Mucosa of gallbladder (tissue), 1 donor: ENCODE data around the gene TGOLN2. TPM values are rescaled to one million over a fixed set of nuclear protein-coding genes. Genes with fewer than 3 reads are reported as not detected.
"Not testable (repeated sequence)": the region's sequence is repeated elsewhere in the genome, so short reads cannot be mapped to it uniquely, and the experiment has no call there.

Experiments
- DNase-seq: peaks from one replicate; pipeline ENCODE4 v3.0.0-alpha.2; 2020; ENCODE audit warnings: low spot score
- total RNA-seq: library from RNA; stranded (reverse); gene quantifications from one replicate; pipeline ENCODE4 v1.2.1, GENCODE V29; 2021
- donor health status: DM: no; HTN: no; CAD: no.

The TGOLN2 gene
- total RNA-seq, 1 donor from 2014 or later, result 237 TPM

DNA sequence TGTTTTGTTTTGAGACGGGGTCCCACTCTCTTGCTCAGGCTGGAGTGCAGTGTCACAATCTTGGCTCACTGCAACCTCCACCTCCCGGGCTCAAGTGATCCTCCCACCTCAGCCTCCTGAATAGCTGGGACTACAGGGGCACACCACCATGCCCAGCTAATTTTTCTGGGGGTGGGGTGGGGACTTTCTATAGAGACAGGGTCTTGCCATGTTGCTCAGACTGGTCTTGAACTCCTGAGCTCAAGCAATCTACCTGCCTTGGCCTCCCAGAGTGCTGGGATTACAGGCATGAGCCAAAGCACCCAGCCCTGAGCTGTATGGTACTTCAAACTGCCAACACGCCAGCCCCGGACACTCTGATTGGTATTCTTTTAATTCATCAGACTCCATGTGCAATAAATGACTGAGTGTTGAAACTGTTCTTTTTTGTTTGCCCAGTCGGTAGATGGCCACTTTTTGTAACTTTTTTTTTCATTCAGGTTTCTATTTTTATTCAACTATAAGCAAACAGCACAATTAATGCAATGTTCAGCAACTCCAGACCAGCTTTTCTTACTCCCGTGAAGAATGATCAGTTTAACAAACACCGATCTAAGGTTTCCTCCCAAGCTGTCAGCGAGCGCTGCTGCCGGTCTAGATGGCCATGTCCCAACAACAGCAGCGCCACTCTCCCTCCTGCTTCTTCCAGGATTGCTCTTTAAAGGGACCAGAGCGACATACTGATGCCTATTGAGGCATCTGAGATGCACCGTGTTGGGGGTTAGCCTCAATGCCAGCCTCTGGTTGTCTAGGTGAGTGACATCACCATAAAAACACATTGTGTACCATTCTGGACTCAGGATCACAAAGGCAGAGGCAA, 12.5 kb upstream of the TGOLN2 start:
- no peak for DNase-seq

DNA sequence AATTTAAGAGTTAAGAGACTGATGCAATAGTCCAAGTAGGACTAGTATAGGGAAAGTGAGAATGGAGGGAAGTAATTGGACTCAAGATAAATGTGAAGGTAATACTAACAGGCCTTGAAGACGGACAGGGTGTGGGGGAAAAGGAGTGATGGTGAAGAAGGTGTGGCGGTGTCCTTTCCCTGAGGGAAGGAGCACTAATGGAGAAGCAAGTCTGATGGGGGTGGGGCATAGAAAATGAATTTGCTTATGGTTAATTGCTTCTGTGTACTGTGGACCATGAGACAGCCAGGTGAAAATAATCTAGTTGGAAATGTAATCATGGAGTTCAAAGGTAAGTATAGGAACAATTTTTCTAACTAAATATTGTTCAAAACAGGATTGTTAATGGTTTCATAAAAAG, 7.1 kb upstream of the TGOLN2 start:
- DNase-seq, result no peak

DNA sequence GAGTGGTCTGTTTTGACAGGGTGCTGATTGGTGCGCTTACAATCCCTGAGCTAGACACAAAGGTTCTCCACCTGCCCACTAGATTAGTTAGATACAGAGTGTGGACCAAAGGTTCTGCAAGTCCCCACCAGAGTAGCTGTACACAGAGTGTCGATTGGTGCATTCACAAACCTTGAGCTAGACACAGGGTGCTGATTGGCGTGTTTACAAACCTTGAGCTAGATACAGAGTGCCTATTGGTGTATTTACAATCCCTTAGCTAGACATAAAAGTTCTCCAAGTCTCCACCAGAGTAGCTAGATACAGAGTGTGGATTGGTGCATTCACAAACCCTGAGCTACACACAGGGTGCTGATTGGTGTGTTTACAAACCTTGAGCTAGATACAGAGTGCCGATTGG, 6.1 kb upstream of the TGOLN2 start:
- not testable (repeated sequence) for DNase-seq

DNA sequence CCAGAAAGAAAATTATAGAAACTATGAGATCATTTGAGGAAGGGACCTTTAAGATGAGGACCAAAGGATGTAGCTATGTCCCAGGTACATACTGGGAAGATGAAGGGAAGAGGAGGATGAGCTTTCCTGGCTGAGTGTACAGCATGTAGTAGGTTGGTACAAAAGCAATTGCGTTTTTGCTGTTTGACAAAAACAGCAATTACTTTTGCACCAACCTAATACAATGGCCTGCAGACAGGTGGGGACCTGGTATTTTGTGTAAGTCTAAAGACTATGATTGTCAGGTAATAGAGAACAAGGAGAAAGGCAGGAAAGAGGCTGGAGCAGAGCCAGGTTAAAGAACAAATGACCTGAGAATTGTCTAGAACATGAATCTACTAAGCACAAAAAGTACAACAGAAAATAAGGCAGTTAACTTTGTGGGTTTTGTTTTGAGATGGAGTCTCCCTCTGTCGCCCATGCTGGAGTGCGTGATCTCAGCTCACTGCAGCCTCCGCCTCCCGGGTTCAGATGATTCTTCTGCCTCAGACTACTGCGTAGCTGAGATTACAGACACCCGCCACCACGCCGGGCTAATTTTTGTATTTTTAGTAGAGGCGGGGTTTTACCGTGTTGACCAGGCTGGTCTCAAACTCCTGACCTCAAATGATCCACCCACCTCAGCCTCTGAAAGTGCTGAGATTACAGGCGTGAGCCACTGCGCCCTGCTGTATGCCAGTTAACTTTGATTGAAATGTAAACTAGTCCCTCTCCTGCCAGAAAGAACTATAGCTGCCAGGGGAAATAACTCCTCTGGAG, 3.2 kb upstream of the TGOLN2 start:
- DNase-seq, result no peak

DNA sequence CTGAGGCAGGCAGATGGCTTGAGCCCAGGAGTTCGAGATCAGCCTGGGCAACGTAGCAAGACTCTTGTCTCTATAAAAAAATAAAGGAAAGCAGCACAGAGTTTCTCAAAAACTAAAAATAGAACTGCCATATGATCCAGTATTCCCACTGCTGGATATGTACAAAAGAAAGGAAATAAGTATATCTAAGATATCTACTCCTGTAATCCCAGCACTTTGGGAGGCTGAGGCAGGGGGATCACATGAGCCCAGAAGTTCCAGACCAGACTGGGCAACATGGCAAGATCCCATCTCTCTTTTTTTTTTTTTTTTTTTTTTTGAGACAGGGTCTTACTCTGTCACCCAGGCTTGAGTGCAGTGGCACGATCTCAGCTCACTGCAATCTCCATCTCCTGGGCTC, 1.9 kb upstream of the TGOLN2 start:
- not testable (repeated sequence) for DNase-seq

DNA sequence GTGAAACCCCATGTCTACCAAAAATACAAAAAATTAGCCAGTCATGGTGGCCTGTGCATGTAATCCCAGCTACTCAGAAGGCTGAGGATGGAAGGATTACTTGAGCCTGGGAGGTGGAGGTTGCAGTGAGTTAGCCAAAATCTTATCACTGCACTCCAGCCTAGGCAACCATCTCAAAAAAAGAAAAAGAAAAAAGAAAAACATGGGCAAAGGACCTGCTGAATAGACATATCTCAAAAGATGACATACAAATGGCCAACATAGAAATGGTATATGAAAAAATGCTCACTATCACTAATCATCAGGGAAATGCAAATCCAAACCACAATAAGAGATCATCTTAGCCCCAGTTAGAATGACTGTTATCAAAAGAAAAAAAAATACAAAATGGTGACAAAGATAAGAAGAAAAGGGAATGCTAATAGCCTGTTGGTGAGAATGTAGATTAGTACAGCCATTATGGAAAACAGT, 1.4 kb upstream of the TGOLN2 start:
- no peak for DNase-seq

DNA sequence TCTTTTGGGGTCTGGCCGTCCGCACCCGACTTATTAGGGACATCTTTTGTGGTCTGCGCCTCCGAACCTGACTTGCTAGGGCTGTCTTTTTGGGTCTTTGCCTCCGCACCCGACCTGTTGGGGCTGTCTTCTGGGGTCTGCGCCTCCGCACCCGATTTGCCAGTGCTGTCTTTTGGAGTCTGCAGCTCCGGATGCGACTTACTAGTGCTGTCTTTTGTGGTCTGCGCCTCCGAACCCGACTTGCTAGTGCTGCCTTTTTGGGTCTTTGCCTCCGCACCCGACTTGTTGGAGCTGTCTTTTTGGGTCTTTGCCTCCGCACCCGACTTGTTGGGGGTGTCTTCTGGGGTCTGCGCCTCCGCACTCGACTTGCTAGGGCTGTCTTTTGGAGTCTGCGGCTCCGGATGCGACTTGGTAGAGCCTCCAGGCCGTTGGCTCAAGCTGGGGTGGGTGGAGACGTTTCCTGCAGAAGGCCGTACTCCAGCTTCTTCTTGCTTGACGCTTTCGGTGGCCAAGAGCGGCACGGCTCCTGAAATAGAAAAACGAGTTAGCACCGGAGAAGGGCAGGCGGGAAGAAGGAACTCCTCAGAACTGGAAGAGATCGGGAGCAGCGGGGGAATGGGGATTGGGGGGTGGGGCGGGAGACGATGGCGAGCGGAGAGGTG, 498 bp downstream of the TGOLN2 start:
- DNase-seq, result peak; percentile 45

DNA sequence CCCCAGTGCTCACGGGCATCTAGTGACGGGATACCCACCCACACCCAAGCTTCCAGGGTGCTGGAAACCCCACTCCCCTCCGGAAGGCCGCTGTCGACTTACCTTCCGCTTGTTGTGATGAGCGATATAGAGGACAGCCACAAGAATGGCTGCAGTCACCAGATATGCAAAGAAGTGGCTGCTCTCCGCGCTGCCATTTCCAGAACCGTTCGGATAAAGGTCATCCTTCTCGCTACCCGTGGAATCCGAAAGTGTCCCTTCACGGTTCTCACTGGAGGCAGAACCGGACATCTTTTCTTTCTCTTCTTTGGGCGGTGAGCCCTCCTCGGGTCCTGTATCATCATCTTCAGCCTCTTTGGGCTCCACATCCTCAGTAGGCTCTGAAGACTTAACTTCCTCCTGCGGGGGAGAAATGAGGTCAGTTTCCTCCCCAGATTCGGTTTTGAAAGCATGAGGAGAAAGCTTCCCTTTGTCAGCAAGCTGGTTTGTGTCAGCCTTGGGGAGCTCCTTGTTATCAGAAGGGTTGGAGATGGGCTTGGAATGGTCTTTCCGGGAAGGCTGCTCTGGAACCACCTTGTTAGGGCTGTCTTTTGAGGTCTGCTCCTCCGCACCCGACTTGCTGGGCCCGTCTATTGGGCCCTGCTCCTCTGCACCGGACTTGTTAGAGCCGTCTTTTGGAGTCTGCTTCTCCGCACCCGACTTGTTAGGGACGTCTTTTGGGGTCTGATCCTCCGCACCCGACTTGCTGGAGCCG, 1.2 kb downstream of the TGOLN2 start:
- DNase-seq, result no peak

DNA sequence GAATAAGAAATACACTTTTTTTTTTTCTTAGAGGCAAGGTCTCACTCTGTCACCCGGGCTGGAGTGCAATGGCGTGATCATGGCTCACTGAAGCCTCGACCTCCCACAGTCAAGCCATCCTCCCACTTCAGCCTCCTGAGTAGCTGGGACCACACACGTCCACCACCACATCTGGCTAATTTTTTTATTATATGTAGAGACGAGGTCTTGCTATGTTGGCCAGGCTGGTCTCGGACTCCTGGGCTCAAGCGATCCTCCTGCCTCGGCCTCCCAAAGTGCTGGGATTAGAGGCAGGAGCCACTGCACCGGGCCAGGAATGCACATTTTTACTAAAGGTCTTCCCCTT, 2.4 kb downstream of the TGOLN2 start:
- DNase-seq, result no peak

DNA sequence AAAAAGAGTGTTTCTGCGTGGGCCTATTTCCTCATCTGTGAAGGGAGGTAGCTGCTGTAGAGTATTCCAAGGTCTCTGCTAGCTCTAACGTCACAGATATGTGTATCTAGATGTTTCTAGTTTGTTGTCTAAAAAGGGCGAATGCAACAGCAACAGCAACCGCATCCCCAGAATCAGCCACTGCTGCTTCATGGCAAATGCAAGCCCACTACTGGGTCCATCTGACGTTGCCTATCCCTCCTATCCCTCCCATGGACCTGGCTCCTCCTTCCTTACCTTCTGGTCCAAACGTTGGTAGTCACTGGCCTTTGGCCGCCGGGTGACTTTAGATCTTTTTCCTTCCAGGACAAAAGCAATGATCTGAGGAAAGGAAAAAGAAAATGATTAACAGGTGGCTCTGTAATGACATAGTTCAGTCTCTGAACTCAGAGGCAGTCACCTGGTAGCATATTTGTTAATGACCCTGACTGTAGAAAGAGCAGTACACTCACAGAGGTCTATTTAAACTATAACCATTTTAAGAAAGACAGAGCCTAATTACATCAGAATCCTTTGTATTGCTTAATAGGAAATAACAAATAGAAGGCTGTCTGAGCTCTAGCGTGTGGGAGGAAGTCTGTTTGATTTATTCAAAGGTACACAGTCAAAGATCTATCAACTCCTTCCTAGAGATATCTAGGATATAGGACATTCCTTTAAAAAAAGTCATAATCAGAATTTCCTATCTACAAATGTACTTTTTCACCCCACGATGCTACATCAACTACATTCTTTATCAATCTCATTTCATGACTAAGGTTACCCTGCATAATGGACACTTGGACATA, 2.9 kb downstream of the TGOLN2 start:
- DNase-seq, result peak; percentile 68

DNA sequence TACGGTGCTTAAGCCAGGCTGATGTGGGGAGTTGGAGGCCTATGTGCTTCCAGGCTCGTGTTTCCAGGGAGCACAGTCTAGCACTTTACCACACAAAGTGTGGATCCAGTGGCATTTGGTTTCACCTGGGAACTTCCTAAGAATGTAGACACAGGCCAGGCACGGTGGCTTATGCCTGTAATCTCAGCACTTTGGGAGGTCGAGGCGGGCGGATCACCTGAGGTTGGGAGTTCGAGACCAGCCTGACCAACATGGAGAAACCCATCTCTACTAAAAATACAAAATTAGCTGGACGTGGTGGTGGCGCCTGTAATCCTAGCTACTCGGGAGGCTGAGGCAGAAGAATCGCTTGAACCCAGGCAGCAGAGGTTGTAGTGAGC, 3.8 kb downstream of the TGOLN2 start:
- DNase-seq, result not testable (repeated sequence)

DNA sequence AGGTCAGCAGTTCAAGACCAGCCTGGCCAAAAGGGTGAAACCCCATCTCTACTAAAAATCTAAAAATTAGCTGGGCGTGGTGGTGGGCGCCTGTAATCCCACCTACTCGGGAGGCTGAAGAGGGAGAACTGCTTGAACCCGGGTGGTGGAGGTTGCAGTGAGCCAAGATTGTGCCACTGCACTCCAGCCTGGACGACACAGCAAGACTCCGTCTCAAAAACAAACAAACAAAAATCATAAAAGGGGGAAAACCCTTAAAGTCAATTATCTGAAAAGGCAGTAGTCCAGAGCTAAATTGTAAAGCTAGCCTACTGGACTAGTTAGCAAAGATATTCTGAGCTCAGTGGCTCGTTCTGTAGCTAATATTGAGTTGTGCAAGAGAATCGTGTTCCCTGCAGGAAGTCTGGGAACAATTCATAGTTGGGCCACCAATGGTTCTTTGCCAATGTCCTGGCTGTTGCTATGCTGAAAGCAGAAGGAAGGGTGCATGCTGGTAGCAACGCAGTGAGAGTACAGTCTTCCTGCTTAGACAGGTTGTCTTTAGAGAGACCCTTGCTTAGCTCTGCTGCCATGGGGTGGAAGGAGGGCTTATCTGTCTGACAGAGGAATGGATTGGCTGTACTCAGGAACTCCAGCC, 4.3 kb downstream of the TGOLN2 start:
- no peak for DNase-seq

DNA sequence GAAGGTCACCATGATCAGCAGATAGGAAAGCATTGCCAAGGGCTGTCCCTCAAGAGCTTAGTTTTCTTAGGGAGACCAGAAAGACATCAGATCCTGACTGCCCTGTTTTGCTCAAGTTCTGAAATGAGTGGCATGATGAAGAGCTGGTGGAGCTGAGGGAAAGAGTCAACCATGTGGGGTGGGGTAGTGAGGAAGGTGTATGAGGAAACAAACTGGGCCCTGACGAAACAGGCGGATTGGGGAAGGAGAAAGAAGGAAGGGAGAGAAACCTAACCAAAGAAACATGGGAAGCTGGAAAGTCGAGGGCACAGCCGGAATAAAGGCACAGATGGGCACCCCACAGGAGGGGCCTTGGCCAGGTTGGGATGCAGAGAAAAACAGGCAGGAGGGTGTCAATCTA, 8.0 kb downstream of the TGOLN2 start:
- no peak for DNase-seq

DNA sequence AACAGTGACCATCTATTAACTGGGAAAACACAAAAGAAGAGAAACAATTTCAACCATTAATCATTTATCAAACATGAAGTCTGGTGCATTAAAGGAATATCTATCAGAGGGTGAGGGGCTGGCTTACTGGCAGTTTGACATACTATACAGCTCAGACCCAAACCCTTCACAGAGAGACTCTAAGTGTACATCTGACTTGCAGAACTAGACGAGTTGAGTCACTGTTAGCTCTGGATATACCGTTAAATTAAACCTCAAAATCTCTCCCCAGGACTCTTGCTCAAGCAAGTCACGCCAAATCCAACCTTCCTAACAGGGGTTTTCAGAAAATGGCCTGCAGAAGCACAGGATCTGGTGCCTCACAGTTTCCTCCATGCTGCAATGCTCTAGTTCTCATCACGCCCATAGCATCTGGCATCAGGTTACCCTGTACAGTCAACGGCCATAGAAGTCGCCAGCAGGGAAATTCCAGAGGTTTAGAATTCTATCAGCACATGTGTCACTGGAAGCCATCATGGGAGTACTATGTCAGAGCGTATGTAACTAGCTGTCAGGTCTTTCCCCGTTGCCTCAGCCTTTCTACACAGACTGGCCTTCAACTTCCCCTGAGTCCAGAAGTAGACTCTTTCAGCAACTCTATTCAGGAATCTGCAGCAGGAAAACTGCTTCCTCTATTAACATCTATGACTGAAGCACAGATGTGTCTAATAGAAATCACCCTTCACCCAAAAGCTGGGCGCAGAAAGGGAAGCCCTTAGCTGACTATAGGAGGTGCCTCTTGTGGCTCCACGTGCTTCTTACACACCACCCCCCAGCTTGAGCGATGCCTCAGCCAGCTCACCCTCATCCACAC, 9.3 kb downstream of the TGOLN2 start:
- DNase-seq, result no peak

DNA sequence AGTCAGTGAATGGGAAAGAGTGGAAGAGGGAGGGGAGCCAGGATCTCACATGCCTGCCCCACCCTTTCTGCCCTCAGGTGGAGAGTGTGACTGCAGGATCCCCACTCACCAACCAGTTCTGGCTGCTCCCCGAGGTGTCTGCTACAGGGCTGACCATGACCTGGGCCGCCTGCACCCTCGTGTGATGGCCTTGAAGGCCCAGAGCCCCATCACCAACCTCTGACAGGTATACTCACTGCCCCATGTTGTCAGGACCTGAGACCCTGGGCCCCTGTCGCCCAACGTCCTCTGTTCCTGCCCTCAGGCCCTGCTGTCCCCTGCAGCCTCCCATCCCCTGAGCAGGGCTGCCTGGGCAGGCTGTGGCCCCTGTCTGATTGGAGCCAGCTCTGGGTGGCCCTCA, 11.9 kb downstream of the TGOLN2 start:
- not testable (repeated sequence) for DNase-seq

DNA sequence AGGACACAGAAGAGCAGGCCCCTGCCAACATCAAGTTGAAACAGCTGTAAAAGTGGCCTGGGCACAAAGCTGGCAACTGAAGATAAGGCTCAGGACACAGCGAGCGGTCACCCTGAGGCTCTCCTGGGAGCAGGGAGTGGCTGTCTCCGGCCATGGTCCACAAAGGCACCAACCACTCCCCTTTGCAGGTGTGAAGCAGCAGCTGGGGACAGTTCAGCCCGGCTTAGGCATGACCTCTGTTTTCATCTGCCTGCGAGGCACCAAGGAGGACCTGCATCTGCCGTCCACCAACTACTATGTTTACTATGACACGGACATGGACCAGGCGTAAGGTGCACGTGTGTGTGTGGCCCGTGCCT, 12.9 kb downstream of the TGOLN2 start:
- DNase-seq, result no peak

DNA sequence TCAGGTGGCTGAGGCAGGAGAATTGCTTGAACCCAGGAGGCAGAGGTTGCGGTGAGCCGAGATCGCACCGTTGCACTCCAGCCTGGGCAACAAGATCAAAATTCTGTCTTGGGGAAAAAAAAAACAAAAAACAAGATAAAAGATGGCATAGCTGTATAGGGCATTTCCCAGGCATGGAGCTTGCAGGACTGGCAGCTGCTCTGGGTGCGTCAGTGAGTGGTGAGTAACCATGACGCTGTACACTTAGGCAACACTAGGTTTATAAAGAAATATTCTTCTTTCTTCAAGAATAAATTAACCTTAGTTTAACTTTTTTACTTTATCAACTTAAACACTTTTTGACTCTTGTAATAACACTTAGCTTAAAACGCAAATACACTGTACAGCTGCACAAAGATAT, 15.4 kb downstream of the TGOLN2 start:
- no peak for DNase-seq

DNA sequence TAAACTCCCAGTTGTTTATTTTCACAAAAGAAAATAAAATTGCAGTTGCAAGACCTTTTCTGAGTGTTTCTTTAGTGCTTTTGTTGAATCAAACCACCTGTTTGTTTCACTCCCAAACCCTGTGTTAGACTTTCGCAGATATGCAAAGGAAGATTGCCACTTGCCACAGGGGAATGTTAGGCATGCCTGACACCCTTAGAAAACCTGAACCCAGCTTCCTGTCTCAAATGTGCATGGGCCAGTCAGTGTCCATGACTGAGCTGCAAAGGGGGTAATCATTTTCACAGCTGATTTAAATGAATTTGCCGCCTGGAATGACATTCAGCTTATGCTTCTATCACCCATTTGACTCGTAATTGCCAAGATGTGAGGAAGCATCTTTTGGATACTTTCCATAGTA, 17.5 kb downstream of the TGOLN2 start:
- DNase-seq, result no peak

DNA sequence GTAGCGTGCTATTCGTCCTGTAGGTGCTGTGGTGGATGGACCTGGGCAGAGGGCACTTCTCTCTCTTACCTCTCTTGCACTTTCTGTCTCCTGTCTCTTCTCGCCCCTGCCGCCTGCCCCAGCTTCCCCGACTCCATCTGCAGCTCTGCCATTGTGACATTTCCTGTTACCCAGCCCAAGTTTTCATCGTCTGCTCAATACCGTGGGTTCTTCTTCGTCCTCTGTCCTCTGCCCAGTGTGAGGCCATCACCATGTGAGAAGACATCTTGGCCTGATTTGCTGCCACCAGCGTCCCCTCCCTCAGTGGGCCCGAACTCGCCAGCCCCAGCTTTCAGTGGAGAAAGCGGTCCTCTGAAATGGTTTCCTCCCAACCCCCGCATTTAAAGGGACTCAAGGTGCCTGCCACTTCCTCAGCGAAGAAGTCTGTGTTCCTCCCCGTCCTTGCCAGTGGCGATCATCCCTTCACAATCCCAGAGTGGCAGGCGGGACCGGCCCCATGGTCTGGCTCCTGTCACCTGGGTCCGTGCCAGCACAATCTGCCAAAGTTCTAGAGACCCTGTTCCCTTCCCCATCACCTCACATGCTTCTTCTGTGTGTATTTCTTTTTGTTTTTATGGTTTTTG, 18.0 kb downstream of the TGOLN2 start:
- DNase-seq, result no peak
